LNCaP clone FGC (cell line): Measurements from ENCODE around the gene CEP192.

Source experiments
- DNase-seq: peaks from one replicate; pipeline ENCODE4 v3.0.0-alpha.2; 2011; ENCODE audit warnings: low read depth
- H3K4me3 ChIP-seq: 2 replicates; pipeline ENCODE4 v1.5.1; 2011; ENCODE audit warnings: mild to moderate bottlenecking, low read depth, low read length, control low read depth
- CTCF ChIP-seq: IDR thresholded peaks from 2 replicates; pipeline ENCODE4 v1.5.1; 2012; ENCODE audit warnings: mild to moderate bottlenecking; ENCODE audit not compliant: control insufficient read depth, insufficient read depth; ENCODE audit errors: extremely low read depth

The CEP192 gene

GRCh38 chr18:12990967-12991820 lies at the start of gene CEP192:
CEP192 (plus strand) TSS chr18:12991362; CDS start chr18:12999425, 8,063 bp downstream.
- peak within 1 kb of the TSS; percentile 90 for H3K4me3 ChIP-seq
- DNase-seq: peak; percentile 96
- 0 out of 2 replicates have a peak, but pooled peaks have one; percentile 27 for TF ChIP-seq CTCF

DNA sequence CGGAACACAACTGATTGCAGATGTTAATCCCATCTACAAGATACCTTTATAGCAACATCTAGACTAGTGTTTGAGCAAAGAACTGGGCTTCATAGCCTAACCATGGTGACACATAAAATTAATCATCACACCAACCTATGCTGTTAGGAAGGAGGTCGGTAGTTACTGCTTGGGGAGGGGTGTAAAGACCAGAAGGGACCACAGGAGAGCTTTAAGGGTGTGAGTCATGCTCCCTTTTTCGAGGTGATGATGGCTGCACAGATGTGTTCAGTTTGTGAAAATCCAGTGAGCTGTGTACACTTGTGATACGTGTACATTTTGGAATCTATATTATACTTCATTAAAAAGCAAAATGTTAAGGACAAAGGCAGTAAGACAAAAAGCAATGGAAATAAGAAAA lies 47.9 kb upstream of the CEP192 start:
- no peak overlapping the region for H3K4me3 ChIP-seq
- DNase-seq: no peak
- TF ChIP-seq CTCF: no peak

DNA sequence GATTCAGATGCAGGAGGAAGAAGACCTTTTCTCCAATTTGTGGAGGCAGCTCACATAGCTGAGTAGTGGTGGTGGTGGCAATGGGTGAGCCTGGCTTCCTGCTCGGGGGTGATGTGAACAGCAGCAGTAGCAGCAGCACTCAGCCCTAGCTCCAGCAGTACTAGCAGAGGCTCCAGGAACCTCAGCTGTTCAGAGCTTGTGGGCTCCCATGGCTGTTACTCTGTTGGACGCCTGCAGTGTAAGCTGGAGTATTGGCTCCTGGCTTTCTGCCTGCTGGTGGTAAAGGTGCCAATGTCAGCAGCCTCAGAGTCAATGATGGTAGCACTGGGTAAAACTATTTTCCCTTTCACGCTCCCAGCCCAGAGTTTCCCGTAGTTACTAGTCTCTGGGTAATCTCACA lies 46.5 kb upstream of the CEP192 start:
- no peak overlapping the region for H3K4me3 ChIP-seq
- peak; percentile 47 for DNase-seq
- TF ChIP-seq CTCF: no peak

DNA sequence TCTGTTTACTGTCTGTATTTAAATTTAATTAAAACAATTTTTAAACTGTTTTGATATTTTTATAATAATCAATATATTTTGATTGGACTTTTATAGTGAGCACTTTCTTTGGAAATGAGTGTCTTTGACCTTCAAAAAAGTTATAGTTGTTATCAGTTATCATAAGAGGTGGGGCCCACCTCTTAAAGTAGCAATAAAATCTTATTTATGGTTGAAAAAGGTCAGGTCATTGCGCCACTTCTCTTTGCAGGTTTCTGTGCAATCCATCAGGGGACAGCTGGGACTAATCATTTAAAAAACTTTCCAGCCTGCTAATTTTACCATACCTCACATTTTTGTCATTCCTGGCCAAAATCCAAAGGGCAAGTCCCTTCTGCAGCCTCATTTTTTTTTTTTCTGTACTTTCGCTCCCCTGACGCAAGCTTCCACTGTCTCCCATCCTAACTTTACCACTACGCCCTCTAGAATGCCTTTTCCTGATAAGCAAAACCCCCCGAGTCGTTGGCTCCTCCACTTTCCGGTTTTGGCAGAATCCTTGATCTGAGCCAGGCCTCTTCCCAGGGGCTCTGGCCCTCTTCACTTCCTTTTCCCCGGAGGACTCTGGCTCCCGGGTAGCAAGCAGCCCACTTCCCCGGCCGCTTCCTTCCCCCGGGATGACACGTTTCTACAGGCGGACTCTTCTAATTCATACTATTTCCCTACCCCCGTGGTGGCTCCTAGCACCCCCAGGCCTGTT lies 44.4 kb upstream of the CEP192 start:
- H3K4me3 ChIP-seq: peak overlapping the region; percentile 69
- 0 out of 2 replicates have a peak, but pooled peaks have one; percentile 4 for TF ChIP-seq CTCF
- no peak for DNase-seq

DNA sequence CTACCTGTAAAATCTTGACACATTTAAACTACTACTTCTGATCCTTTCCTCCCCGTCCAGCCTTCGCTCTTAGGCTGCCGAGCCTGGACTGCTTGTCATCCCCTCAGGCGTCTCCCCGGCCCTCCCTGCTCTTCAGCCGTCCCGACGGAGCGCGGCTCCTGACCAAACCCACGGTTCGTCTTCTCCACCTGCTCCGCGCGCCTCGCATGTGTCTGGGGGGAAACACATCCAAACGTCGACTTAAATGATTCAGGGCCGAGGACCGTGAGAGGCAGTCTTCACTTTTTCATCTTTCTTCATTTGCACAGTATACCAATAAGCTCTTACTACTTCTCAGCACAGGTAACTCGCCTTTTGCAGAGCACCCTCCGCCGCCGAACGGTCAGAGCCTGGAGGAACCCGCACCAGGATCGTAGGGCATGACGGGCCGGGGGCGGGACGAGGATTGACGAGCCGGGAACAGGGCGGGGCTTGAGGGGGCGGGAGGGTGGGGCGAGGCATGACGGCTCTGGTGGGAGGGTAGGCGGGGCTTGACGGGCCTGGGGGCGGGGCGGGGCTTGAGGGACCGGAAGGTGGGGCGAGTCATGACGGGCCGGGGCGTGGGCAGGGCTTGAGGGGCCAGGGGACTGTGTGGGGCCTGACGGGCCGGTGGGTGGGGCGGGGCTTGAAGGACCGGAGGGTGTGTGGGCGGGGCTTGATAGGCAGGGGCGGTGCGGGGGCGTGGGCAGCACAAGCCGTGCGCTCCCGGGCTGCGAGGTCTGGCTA lies 43.7 kb upstream of the CEP192 start, which contains the start of gene SEH1L:
Gene SEH1L (plus strand): TSS at position 727 of the 765 bp plus-strand sequence. CDS start 111 bp downstream, outside the sequence.
- TF ChIP-seq CTCF: no peak
- H3K4me3 ChIP-seq: peak within 1 kb of the TSS; percentile 69
- DNase-seq: peak; percentile 88

- H3K4me3 ChIP-seq: peak overlapping the region; percentile 60
- no peak for TF ChIP-seq CTCF
- peak; percentile 68 for DNase-seq
Measured at GRCh38 chr18:12948050-12948804, 42.9 kb upstream of the CEP192 start.
